Stomach (tissue), 4 donors: ENCODE results near the gene ZNF74.

Experiments
- POLR2A ChIP-seq, 4 donors: fragments of 450-650 bp; IDR thresholded peaks; one replicate each; pipeline ENCODE4 v1.6.1; 2016; ENCODE audit warnings: antibody characterized with exemption in 4 of 4, control low read depth in 2 of 4, mild to moderate bottlenecking in 1 of 4, moderate library complexity in 1 of 4
- POLR2AphosphoS5 ChIP-seq, 3 donors: sonication (generic); formaldehyde crosslinking; IDR thresholded peaks; one replicate each; pipeline ENCODE4 v1.6.1; 2016; ENCODE audit warnings: antibody characterized with exemption in 3 of 3
- TF ChIP-seq, protein P1 (sequence below), 7 experiments: fragments of 450-650 bp in 4 of 7; fragments of 200-600 bp in 3 of 7; sonication (generic) in 3 of 7; IDR thresholded peaks; one replicate each; pipeline ENCODE4 v1.5.1; 2016 to 2019; ENCODE audit warnings: antibody characterized with exemption in 7 of 7, control low read depth in 2 of 7, mild to moderate bottlenecking in 1 of 7

GRCh38 chr22:20427104-20427944, 33.4 kb downstream of the ZNF74 start:
- TF ChIP-seq, protein P1, sequence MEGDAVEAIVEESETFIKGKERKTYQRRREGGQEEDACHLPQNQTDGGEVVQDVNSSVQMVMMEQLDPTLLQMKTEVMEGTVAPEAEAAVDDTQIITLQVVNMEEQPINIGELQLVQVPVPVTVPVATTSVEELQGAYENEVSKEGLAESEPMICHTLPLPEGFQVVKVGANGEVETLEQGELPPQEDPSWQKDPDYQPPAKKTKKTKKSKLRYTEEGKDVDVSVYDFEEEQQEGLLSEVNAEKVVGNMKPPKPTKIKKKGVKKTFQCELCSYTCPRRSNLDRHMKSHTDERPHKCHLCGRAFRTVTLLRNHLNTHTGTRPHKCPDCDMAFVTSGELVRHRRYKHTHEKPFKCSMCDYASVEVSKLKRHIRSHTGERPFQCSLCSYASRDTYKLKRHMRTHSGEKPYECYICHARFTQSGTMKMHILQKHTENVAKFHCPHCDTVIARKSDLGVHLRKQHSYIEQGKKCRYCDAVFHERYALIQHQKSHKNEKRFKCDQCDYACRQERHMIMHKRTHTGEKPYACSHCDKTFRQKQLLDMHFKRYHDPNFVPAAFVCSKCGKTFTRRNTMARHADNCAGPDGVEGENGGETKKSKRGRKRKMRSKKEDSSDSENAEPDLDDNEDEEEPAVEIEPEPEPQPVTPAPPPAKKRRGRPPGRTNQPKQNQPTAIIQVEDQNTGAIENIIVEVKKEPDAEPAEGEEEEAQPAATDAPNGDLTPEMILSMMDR (IDR thresholded peaks at IDR 0.05): no peak
- no peak for TF ChIP-seq POLR2A (IDR thresholded peaks at IDR 0.05)
- no peak for TF ChIP-seq POLR2AphosphoS5 (IDR thresholded peaks at IDR 0.05)
